Thyroid gland (tissue), 4 donors: ENCODE data around the gene HOXC9. TPM values are rescaled to one million over a fixed set of nuclear protein-coding genes. Genes with fewer than 3 reads are reported as not detected.

Experiments
- DNase-seq, 2 donors: peaks; one replicate each; pipeline ENCODE4 v3.0.0-alpha.2; 2019
- H3K27ac ChIP-seq, 3 donors: fragments of 200-600 bp; sonication (generic); 1 replicate in 2 of 3; 2 replicates in 1 of 3; pipeline ENCODE4 v1.5.1; 2016 to 2019; ENCODE audit warnings: mild to moderate bottlenecking in 1 of 3, moderate library complexity in 1 of 3
- H3K27me3 ChIP-seq: fragments of 200-600 bp; sonication (generic); one replicate; pipeline ENCODE4 v1.5.1; 2019
- H3K36me3 ChIP-seq, 2 donors: fragments of 200-600 bp; sonication (generic); one replicate each; pipeline ENCODE4 v1.5.1; 2016 to 2019
- H3K4me1 ChIP-seq, 2 donors: fragments of 200-600 bp; sonication (generic); one replicate each; pipeline ENCODE4 v1.5.1; 2017 to 2019
- H3K4me3 ChIP-seq, 3 donors: fragments of 200-600 bp; sonication (generic); replicated peaks in 1 of 3; 1 replicate in 2 of 3; 2 replicates in 1 of 3; pipeline ENCODE4 v1.5.1; 2016; ENCODE audit warnings: mild to moderate bottlenecking in 1 of 3
- H3K9me3 ChIP-seq: fragments of 200-600 bp; sonication (generic); one replicate; pipeline ENCODE4 v1.5.1; 2017
- CTCF ChIP-seq, 6 experiments: fragments of 200-600 bp in 3 of 6; fragments of 450-650 bp in 3 of 6; sonication (generic) in 3 of 6; IDR thresholded peaks; one replicate each; pipeline ENCODE4 v1.5.1; 2016 to 2019; ENCODE audit warnings: antibody characterized with exemption in 6 of 6, mild to moderate bottlenecking in 2 of 6, inconsistent platforms in 1 of 6, moderate library complexity in 1 of 6
- POLR2A ChIP-seq, 2 donors: fragments of 450-650 bp; IDR thresholded peaks; one replicate each; pipeline ENCODE4 v1.6.1; 2017; ENCODE audit warnings: antibody characterized with exemption in 2 of 2, mild to moderate bottlenecking in 2 of 2, moderate library complexity in 1 of 2
- WGBS, 2 donors: methylation state at CpG; one replicate each; pipeline ENCODE4 v1.1.5; 2017; 5-methylcytosine and 5-hydroxymethylcytosine counted together
- intact Hi-C: fragments of 100-400 bp; cut with DNase I; formaldehyde crosslinking; loops from one replicate; pipeline ENCODE4 v1.15.1; 2023
- total RNA-seq, 4 donors: library from RNA; depleted of rRNA; stranded (reverse); fragments of >200 nt; gene quantifications; one replicate each; pipeline ENCODE4 v1.2.3, GENCODE V29; 2016

Gene HOXC9
- total RNA-seq, 4 donors from 2014 or later: 0.22 to 0.27 TPM; not detected in 2

- no peak overlapping the region for H3K27ac ChIP-seq
- H3K9me3 ChIP-seq: no peaks in the 10 kb centered on the region
- TF ChIP-seq CTCF (IDR thresholded peaks at IDR 0.05) (no peak), POLR2A (IDR thresholded peaks at IDR 0.05) (no peak)
- no peak for DNase-seq
- 5 to 6% methylated on average over 57 to 60 of the region's 61 CpGs for WGBS, 2 donors
- H3K27me3 ChIP-seq: peaks cover 59% of the 10 kb centered on the region
- H3K36me3 ChIP-seq: no peaks in the 10 kb centered on the region
- peaks cover 0 to 38% of the 10 kb centered on the region in 2 donors for H3K4me1 ChIP-seq
- intact Hi-C loops: loop anchor here (2.0 kb wide), 1 partner anchor 157 kb away; no protein-coding TSS in a partner anchor
- H3K4me3 ChIP-seq: no peak overlapping the region
These were observed 33.4 kb downstream of the HOXC9 start for GRCh38 chr12:54033106-54033979.

- intact Hi-C loops: loop anchor here (2.0 kb wide), 1 partner anchor 157 kb away; no protein-coding TSS in a partner anchor
- DNase-seq: no peak
- 18 to 29% methylated on average over 30 to 41 of the region's 57 CpGs for WGBS, 2 donors
- Histone ChIP-seq H3K4me3 (no peak overlapping the region), H3K36me3 (no peaks in the 10 kb centered on the region), H3K27me3 (peaks cover 54% of the 10 kb centered on the region), H3K4me1 (peaks cover 0 to 33% of the 10 kb centered on the region in 2 donors), H3K9me3 (no peaks in the 10 kb centered on the region), H3K27ac (no peak overlapping the region)
- TF ChIP-seq CTCF (IDR thresholded peaks at IDR 0.05) (no peak), POLR2A (IDR thresholded peaks at IDR 0.05) (no peak)
These were observed 34.2 kb downstream of the HOXC9 start for GRCh38 chr12:54033980-54034784.

GRCh38 chr12:54034785-54035310, 34.9 kb downstream of the HOXC9 start:
- DNase-seq: no peak
- intact Hi-C loops: no loop called here
- TF ChIP-seq CTCF (IDR thresholded peaks at IDR 0.05) (no peak), POLR2A (IDR thresholded peaks at IDR 0.05) (no peak)
- Histone ChIP-seq H3K27ac (no peak overlapping the region), H3K4me3 (no peak overlapping the region), H3K27me3 (peaks cover 47% of the 10 kb centered on the region), H3K9me3 (no peaks in the 10 kb centered on the region), H3K4me1 (peaks cover 0 to 37% of the 10 kb centered on the region in 2 donors), H3K36me3 (no peaks in the 10 kb centered on the region)
- 44 to 54% methylated on average over 17 to 22 of the region's 22 CpGs for WGBS, 2 donors

- intact Hi-C loops: no loop called here
- Histone ChIP-seq H3K4me3 (no peak overlapping the region), H3K36me3 (no peaks in the 10 kb centered on the region), H3K27me3 (peaks cover 42% of the 10 kb centered on the region), H3K9me3 (no peaks in the 10 kb centered on the region), H3K4me1 (peaks cover 0 to 37% of the 10 kb centered on the region in 2 donors), H3K27ac (no peak overlapping the region)
- WGBS, 2 donors: 67 to 84% methylated on average over 5 to 6 of the region's 6 CpGs
- DNase-seq: no peak
- TF ChIP-seq CTCF (IDR thresholded peaks at IDR 0.05) (no peak), POLR2A (IDR thresholded peaks at IDR 0.05) (no peak)
These were observed 35.8 kb downstream of the HOXC9 start for GRCh38 chr12:54035568-54036264.
